Measurements from ENCODE around the gene SPRED3.

DNA sequence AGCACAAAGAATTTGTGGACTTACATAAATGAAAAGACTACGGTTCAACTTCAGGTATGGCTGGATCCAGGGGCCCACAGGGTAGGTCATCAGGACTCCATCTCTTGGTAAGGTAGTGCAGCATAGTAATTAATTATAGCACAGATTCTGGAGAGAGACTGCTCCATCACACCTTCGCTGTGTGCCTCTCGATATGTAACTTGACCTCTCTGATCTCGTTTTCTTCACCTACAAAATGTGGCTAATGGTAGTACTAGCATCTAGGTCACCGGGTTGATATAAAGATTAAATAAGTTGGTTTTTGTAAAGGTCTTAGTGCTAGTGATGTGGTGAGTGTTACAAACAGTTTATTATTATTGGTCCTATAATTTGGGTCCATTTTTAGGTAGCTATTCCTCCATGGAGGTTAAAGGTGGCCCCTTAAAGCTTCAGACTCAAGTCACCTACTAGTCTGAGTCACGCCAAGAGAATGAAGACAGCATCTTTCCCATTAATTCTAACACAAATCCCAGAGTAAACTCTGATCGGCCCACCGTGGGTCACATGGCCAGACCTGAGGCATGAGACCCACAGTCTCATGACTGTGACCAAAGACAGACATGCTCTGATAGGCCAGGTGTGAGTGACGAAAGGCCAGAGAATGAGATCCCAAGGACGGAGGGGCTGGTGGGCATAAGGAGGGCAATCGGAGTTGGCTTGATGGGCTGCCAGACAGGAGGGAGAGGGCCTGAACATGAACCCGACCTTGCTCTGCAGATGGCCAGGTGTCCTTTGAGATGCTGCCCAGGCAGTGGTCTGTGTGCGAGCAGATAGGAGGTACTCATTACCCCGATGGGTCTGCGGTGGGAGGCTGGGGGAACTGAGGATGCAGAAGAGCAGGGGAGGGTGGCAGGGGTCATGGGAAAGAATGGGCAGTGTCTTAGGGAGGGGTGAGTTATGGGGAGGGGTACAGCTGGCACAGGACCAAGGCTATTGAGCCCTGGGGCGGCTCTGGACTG is 32.5 kb upstream of the SPRED3 start:
- TF ChIP-seq, protein P1, sequence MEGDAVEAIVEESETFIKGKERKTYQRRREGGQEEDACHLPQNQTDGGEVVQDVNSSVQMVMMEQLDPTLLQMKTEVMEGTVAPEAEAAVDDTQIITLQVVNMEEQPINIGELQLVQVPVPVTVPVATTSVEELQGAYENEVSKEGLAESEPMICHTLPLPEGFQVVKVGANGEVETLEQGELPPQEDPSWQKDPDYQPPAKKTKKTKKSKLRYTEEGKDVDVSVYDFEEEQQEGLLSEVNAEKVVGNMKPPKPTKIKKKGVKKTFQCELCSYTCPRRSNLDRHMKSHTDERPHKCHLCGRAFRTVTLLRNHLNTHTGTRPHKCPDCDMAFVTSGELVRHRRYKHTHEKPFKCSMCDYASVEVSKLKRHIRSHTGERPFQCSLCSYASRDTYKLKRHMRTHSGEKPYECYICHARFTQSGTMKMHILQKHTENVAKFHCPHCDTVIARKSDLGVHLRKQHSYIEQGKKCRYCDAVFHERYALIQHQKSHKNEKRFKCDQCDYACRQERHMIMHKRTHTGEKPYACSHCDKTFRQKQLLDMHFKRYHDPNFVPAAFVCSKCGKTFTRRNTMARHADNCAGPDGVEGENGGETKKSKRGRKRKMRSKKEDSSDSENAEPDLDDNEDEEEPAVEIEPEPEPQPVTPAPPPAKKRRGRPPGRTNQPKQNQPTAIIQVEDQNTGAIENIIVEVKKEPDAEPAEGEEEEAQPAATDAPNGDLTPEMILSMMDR (IDR thresholded peaks at IDR 0.05), result no peak
- no peak for TF ChIP-seq POLR2A (IDR thresholded peaks at IDR 0.05)

Measured in thyroid gland (tissue), 4 donors.